NCI-H2081 treated with DMSO at 0.1 percent for 48 hours (cell line): ENCODE data around the gene SLAMF1.
"Not testable (repeated sequence)": the region's sequence is repeated elsewhere in the genome, so short reads cannot be mapped to it uniquely, and the experiment has no call there.

Source experiments
- DNase-seq: peaks from one replicate; lab custom pipeline; 2025; lab: John Stamatoyannopoulos, UW

Gene SLAMF1

DNA sequence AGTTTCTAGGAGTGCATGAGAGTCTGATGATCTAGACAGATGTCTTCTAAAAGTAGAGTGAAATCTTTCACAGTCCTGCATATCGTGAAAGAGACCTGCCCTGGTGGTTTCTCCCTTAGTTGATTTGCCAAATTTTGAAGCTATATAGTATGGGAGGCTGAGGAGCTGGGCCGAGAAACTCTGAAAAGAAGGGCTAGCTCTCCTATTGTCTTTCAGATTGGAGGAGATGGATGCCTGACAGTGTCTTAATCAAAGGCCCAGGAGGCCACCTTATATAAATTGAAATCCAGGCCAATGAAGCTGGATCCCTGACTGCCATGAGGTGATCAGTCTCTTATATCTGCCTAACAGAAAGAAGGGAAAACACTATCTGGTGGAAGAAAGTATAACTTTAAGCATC, 49.1 kb downstream of the SLAMF1 start:
- no peak for DNase-seq

GRCh38 chr1:160597051-160597450, 49.8 kb downstream of the SLAMF1 start:
- no peak for DNase-seq

GRCh38 chr1:160590488-160590887, 56.4 kb downstream of the SLAMF1 start:
- no peak for DNase-seq

DNA sequence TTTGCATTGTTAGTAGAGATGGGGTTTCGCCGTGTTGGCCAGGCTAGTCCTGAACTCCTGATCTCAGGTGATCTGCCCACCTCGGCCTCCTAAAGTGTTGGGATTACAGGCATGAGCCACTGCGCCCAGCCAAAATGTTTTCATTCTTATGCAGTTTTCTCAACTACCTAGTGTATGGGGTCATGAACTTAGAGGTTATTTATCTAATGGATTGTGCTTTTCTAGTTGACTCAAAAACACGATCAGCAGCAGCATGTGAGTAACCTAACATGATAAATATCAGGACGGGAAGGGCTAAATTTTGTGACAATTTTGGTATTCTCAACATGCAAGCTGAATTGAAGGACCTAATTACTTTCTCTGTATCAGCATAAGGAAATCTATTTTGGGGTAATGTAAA, 58.4 kb downstream of the SLAMF1 start:
- no peak for DNase-seq

- no peak for DNase-seq
Measured at GRCh38 chr1:160584784-160585183, 62.1 kb downstream of the SLAMF1 start.

DNA sequence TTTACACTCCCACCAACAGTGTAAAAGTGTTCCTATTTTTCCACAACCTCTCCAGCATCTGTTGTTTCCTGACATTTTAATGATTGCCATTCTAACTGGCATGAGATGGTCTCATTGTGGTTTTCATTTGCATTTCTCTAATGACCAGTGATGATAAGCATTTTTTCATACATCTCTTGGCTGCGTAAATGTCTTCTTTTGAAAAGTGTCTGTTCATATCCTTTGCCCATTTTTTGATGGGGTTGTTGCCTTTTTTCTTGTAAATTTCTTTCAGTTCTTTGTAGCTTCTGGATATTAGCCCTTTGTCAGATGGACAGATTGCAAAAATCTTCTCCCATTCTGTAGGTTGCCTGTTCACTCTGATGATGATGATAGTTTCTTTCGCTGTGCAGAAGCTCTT, 63.9 kb downstream of the SLAMF1 start:
- DNase-seq, result not testable (repeated sequence)

- DNase-seq, result no peak
Measured at GRCh38 chr1:160581961-160582360, 64.9 kb downstream of the SLAMF1 start.

- DNase-seq, result no peak
Measured at GRCh38 chr1:160580221-160580812, 66.5 kb downstream of the SLAMF1 start.

GRCh38 chr1:160579216-160579701, 67.6 kb downstream of the SLAMF1 start, which contains the start of gene CD84:
Gene CD84 (minus strand): TSS chr1:160579496. CDS start chr1:160579437, 59 bp downstream.
- no peak for DNase-seq

- no peak for DNase-seq
Measured at GRCh38 chr1:160578525-160579191, 68.2 kb downstream of the SLAMF1 start.

DNA sequence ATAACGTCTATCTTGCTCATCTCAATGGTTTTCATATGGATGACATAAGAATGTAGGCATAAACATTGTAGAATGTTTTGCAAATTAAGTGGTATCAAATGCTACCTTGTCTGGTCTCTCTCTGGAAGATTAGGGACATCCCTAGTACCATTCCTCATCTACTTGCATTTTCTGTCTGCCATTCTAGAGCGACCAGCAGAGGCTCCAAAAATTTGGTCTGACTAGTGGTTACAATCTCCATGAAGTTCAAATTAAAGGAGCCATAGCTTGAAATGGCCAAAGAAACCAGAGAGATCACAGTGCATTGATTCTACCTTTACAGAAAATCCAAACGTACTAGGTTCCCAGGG, 68.7 kb downstream of the SLAMF1 start:
- no peak for DNase-seq

DNA sequence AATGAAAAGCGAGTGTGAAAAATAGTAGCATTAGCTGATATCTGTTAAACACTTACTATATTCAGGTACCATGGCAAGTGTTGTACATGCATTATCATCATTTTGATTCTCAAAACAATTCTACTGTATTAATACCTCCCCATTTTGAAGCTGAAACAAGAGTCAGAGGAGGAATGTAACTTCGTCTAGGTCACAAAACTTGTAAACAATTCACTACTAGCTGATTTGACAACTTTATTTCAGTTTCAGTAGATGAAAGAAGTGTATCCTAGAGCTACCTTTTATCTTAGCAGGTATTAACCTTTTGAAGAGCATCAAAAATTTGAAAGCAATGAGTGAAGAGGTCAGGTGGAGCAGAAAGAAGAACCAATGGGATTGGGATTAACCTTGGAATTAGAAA, 69.2 kb downstream of the SLAMF1 start:
- no peak for DNase-seq

DNA sequence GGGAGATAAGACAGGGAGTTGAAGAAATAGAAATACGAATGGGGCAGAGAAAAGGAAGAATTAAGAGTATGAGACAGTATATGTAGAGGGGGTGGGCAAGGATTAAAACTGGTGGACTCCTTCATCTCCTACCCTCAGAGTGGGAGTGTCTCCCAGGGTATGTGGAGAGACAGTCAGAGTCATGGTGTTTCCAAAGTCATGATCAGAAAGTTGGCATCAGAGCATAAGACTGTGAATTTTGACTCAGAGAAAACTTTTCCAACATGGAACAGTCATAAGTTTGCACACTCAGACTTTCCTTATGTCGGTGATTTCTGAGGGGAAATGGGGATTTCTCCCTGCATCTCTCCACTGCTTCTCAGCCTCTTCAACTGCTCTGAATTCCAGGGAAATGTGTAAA, 70.0 kb downstream of the SLAMF1 start:
- DNase-seq, result no peak

GRCh38 chr1:160576390-160576789, 70.5 kb downstream of the SLAMF1 start:
- no peak for DNase-seq

DNA sequence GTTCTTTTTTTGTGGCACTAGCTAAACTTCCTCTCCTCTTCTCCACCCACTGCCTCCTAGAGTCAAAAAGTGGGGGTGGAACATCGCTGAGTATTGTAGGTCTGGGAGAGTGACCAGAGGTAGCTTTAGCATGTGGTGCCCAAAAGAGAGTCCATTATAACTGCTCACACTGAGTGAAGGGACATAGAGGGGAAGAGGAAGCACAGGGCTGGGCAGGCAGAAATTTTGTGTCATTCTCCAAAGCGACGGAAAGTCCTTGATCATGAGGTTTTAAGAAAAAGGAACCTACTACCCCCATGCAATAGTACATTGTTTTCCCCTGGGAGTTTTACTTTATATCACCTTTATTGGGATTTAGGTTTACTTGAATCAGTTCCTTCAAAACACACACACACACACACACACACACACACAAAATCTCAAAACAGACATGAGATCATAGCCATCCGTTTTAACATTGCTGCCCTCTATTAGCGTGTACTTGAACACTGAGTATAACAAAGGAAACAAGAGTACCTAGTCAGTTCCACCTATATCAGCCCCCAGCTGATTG, 71.7 kb downstream of the SLAMF1 start:
- DNase-seq, result no peak

DNA sequence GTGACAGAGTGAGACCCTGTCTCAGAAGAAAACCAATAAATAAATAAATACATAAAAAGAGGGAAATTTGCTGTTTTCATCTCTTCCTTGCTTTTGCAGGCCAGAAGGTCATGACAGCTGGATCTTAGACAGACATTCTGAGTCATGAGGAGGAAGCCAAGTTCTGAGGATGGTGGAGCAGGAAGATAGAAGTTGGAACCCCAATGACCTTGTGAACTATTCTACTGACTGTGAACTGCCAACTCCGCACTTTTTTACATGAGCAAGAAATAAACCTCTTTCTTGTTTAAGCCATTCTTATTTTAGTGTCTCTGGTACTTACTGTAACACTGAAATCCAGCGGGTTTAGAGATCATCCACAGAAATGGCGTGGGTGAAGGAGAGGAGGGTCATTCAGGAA, 76.0 kb downstream of the SLAMF1 start:
- DNase-seq, result no peak

- DNase-seq, result no peak
Measured at GRCh38 chr1:160569806-160570205, 77.0 kb downstream of the SLAMF1 start.

GRCh38 chr1:160567858-160568682, 78.8 kb downstream of the SLAMF1 start:
- no peak for DNase-seq

DNA sequence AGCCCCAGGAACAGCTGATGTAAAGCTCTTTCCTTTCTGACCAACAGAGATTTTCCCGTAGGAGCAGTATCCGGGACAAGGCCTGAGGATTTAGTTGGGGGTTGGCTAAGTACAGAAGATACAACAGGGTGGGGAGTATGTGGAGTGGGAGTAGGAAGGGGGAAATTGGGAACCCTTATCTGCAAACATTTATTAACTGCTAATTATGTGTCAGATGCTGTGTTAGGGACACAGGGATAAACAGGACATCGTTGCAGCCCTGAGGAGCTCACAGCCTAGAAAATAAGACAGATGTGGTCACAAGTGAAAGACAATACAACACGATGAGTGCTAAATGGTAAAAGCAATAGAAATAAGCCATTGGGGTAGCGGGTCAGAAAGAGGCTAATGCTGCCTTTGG, 79.5 kb downstream of the SLAMF1 start:
- no peak for DNase-seq

- DNase-seq, result no peak
Measured at GRCh38 chr1:160565564-160565963, 81.3 kb downstream of the SLAMF1 start.

DNA sequence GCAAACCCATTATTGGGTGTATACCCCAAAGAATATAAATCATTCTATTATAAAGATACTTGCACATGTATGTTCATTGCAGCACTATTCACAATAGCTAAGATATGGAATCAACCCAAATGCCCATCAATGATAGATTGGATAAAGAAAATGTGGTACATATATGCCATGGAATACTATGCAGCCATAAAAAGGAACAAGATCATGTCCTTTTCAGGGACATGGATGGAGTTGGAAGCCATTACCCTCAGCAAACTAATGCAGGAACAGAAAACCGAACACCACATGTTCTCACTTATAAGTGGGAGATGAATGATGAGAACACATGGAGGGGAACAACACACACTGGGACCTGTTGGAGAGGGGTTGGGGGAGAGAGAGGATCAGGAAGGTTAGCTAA, 83.6 kb downstream of the SLAMF1 start:
- DNase-seq, result not testable (repeated sequence)

DNA sequence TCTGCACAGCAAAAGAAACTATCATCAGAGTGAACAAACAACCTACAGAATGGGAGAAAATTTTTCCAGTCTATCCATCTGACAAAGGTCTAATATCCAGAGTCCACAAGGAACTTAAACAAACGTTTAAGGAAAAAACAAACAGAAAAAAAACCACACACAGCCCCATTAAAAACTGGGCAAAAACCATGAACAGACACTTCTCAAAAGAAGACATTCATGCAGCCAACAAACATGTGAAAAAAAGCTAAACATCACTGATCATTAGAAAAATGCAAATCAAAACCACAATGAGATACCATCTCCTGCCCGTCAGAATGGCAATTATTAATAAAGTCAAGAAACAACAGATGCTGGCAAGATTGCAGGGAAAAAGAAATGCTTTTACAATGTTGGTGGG, 84.1 kb downstream of the SLAMF1 start:
- DNase-seq, result not testable (repeated sequence)

DNA sequence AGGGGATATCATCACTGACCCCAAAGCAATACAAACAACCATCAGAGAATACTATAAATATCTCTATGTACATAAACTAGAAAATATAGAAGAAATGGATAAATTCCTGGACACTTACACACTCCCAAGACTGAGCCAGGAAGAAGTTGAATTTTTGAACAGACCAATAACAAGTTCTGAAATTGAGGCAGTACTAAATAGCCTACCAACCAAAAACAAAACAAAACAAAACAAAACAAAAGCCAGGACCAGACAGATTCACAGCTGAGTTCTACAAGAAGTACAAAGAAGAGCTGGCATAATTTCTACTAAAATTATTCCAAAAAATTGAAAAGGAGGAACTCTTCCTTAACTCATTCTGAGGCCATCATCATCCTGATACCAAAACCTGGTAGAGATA, 86.0 kb downstream of the SLAMF1 start:
- no peak for DNase-seq
